ENCODE results near the gene CASP5. TPM values are rescaled to one million over a fixed set of nuclear protein-coding genes. Genes with fewer than 3 reads are reported as not detected.
A peak's percentile ranks its signal among the peaks of the same experiment; 100 is the strongest.

The CASP5 gene
- total RNA-seq, 1 donor from 2014 or later: 5.8 TPM

DNA sequence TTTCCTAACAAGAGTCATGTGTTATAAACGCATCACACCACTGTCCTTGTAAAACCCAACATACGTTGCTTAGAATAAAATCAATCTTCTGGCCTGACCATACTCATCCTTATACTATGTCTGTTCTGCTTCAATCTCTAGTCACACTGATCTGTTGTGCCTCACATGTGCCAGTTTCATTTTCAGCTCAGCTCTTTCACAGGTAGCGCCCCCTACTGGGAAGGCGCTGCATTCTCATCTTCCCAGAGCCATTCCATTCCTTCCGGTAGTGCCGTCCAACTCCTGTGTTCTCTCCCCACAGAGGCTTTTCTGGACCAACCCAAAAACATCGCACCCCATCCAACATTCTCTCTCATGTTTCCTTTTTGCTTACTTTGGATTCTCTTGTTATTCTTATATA lies 22.2 kb downstream of the CASP5 start:
- intact Hi-C loops (cut with DNase I): no loop called here

DNA sequence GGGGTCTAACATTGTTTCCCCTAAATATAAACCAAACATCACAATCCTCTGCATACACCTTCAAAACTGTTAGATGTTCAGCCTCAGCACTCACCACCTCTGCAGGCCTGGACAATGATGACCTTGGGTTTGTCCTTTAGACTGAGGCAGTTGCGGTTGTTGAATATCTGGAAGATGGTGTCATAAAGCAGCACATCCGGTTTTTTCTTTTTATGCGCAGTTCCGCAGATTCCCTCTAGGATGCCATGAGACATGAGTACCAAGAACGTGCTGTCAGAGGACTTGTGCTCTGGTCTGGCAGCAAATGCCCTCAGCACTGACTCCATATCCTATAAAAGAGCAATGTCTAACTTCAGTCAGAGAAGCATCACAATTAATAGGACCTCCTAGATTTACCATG lies 22.8 kb downstream of the CASP5 start:
- ATAC-seq (peak in 1 of 2 donors; percentile 24), DNase-seq (no peak)
- no peaks in the 10 kb centered on the region for H3K4me1 ChIP-seq
- H3K36me3 ChIP-seq: no peaks in the 10 kb centered on the region
- no peaks in the 10 kb centered on the region for H3K27me3 ChIP-seq (ENCODE audit: low read depth)
- H3K9me3 ChIP-seq: no peaks in the 10 kb centered on the region
- no peak overlapping the region for H3K27ac ChIP-seq
- no peak overlapping the region for H3K4me3 ChIP-seq
- TF ChIP-seq, protein P1, sequence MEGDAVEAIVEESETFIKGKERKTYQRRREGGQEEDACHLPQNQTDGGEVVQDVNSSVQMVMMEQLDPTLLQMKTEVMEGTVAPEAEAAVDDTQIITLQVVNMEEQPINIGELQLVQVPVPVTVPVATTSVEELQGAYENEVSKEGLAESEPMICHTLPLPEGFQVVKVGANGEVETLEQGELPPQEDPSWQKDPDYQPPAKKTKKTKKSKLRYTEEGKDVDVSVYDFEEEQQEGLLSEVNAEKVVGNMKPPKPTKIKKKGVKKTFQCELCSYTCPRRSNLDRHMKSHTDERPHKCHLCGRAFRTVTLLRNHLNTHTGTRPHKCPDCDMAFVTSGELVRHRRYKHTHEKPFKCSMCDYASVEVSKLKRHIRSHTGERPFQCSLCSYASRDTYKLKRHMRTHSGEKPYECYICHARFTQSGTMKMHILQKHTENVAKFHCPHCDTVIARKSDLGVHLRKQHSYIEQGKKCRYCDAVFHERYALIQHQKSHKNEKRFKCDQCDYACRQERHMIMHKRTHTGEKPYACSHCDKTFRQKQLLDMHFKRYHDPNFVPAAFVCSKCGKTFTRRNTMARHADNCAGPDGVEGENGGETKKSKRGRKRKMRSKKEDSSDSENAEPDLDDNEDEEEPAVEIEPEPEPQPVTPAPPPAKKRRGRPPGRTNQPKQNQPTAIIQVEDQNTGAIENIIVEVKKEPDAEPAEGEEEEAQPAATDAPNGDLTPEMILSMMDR (IDR thresholded peaks at IDR 0.05): no peak
- intact Hi-C loops (cut with DNase I): no loop called here

More for the DNA sequence above, 22.2 kb downstream of the CASP5 start:
- Histone ChIP-seq H3K27ac (no peak overlapping the region), H3K36me3 (no peaks in the 10 kb centered on the region), H3K4me3 (no peak overlapping the region), H3K9me3 (no peaks in the 10 kb centered on the region), H3K27me3 (ENCODE audit: low read depth) (no peaks in the 10 kb centered on the region), H3K4me1 (no peaks in the 10 kb centered on the region)
- TF ChIP-seq, protein P1 (IDR thresholded peaks at IDR 0.05): peak; percentile 71
- DNase-seq (peak; percentile 50), ATAC-seq (peak; percentile 77 to 80)

DNA sequence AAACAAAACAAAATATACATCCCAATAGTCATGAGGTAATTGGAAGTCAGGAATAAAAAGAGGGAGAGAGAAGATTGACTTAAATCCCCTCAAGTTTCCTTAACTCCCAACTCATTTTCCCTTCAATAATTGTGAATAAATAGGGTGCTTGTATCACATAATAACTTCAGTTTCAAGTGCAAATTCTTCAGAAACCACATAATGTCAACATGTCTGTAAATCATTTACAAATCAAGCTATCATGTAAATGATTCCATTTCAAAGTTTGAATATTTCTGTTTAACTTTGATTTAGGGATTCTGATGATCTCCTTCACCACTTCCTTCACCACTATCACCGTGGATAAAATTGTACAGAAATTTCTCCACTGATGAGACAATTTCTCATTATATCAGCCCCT lies 23.2 kb downstream of the CASP5 start:
- ATAC-seq: no peak
- DNase-seq: no peak
- Histone ChIP-seq H3K9me3 (no peaks in the 10 kb centered on the region), H3K27me3 (ENCODE audit: low read depth) (no peaks in the 10 kb centered on the region), H3K4me1 (no peaks in the 10 kb centered on the region), H3K4me3 (no peak overlapping the region), H3K27ac (no peak overlapping the region), H3K36me3 (no peaks in the 10 kb centered on the region)
- intact Hi-C loops (cut with DNase I): no loop called here
- TF ChIP-seq, protein P1 (IDR thresholded peaks at IDR 0.05): no peak

DNA sequence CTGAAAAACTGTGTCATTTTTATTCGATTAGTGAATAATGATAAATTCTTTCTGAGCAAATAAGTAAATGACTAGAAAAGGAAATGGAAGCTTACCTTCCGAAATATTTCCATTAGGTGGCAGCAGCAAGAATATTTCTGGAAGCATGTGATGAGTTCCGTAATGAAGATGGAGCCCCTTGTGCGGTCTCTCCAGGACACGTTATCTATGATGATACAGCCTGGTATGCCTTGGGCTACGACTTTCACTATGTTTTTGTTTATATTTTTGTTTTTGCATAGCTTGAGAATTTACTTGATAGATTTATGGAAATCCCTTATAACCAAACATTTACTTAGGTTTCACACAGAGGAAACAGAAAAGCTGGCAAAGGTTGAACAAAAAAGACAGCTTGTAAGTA lies 25.7 kb downstream of the CASP5 start:
- TF ChIP-seq, protein P1 (IDR thresholded peaks at IDR 0.05): no peak
- Histone ChIP-seq H3K4me1 (no peaks in the 10 kb centered on the region), H3K36me3 (no peaks in the 10 kb centered on the region), H3K27me3 (ENCODE audit: low read depth) (no peaks in the 10 kb centered on the region), H3K27ac (no peak overlapping the region), H3K9me3 (no peaks in the 10 kb centered on the region), H3K4me3 (no peak overlapping the region)
- intact Hi-C loops (cut with DNase I): no loop called here
- ATAC-seq (no peak), DNase-seq (no peak)

DNA sequence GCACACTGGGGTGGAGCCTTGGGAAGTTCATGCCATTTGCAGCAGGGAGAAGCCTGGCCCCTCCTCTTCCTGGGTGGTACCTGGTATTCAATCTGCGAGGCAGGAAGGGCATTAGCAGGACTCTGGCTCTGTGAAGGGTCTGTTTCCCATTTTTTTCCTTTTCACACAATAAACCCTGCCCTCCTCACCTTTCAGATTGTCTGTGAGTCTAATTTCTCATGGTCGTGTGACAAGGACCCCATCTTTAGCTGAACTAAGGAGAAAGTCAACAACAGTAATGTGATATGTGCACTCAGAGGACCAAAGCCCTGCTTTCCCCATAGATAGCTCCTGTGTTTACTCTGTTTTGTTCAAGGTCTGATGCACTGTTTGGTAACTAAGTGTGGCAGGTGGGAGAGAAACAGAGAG lies 28.0 kb downstream of the CASP5 start:
- no peak for DNase-seq
- Histone ChIP-seq H3K4me1 (no peaks in the 10 kb centered on the region), H3K36me3 (no peaks in the 10 kb centered on the region), H3K27ac (no peak overlapping the region), H3K9me3 (no peaks in the 10 kb centered on the region), H3K4me3 (no peak overlapping the region), H3K27me3 (ENCODE audit: low read depth) (no peaks in the 10 kb centered on the region)
- intact Hi-C loops (cut with DNase I): no loop called here
- no peak for ATAC-seq
- TF ChIP-seq, protein P1 (IDR thresholded peaks at IDR 0.05): no peak

DNA sequence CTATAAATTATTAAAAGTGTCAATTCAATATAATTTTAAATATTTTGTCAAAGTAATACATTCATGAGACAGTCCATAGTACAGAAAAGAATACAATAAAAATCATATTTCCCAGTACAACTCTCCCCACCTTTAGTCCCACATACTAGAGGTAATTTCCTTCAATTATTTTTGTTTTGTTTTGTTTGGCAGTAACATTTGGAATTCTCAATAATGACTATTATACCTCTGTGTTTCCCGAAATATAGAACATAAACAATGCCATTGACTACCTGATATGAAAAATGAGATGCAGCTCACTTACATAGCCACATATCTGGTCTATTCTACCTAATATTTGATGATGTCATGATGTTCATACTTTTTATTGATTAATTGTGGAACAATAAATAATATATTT lies 30.2 kb downstream of the CASP5 start:
- no peak for ATAC-seq
- no peaks in the 10 kb centered on the region for H3K27me3 ChIP-seq (ENCODE audit: low read depth)
- no peak overlapping the region for H3K27ac ChIP-seq
- DNase-seq: no peak
- H3K36me3 ChIP-seq: no peaks in the 10 kb centered on the region
- intact Hi-C loops (cut with DNase I): no loop called here
- TF ChIP-seq, protein P1 (IDR thresholded peaks at IDR 0.05): no peak
- H3K4me1 ChIP-seq: no peaks in the 10 kb centered on the region
- H3K9me3 ChIP-seq: peaks cover 3% of the 10 kb centered on the region
- no peak overlapping the region for H3K4me3 ChIP-seq

Measured in lower lobe of right lung (tissue), 2 donors.